CD4-positive, alpha-beta T cell (primary cell): ENCODE measurements around the gene BIN1. TPM values are rescaled to one million over a fixed set of nuclear protein-coding genes. Genes with fewer than 3 reads are reported as not detected.

Source experiments
- ATAC-seq: fragments of 200-7000 bp; cut with Tn5 transposase; one replicate; pipeline ENCODE4 v1.10.0; 2022; ENCODE audit warnings: mild to moderate bottlenecking; ENCODE audit not compliant: poor library complexity
- CTCF ChIA-PET: fragments of 350-600 bp; sonication (Branson Sonifier 250); formaldehyde crosslinking; loops from one replicate; lab custom pipeline; 2021; ENCODE audit warnings: antibody characterized with exemption, inconsistent platforms; lab: Charles Lee
- POLR2A ChIA-PET: fragments of 350-600 bp; sonication (Branson Sonifier 250); formaldehyde crosslinking; loops from one replicate; lab custom pipeline; 2021; ENCODE audit warnings: antibody characterized with exemption, inconsistent platforms; lab: Charles Lee
- DNase-seq, 14 experiments: peaks; one replicate each; pipeline ENCODE4 v3.0.0-alpha.2; 2013 to 2020; ENCODE audit warnings: mixed read lengths in 2 of 14
- H3K27ac ChIP-seq, 2 donors: one replicate each; pipeline versions ENCODE4 v1.5.1 to v1.7.0; 2013; ENCODE audit warnings: low read length in 2 of 2, low read depth in 1 of 2, mild to moderate bottlenecking in 1 of 2
- H3K27me3 ChIP-seq, 2 experiments: 1 replicate in 1 of 2; 2 replicates in 1 of 2; pipeline versions ENCODE4 v1.6.1 to v1.7.0; 2013; ENCODE audit warnings: low read length in 2 of 2, control low read depth in 1 of 2, mild to moderate bottlenecking in 1 of 2, moderate library complexity in 1 of 2; ENCODE audit not compliant: insufficient read depth in 2 of 2, control insufficient read depth in 1 of 2
- H3K36me3 ChIP-seq: one replicate; pipeline ENCODE4 v1.6.1; 2013; ENCODE audit warnings: low read length, control low read depth; ENCODE audit not compliant: insufficient read depth
- H3K4me1 ChIP-seq: one replicate; pipeline ENCODE4 v1.6.1; 2013; ENCODE audit warnings: low read length, control low read depth; ENCODE audit not compliant: insufficient read depth
- H3K4me3 ChIP-seq: one replicate; pipeline ENCODE4 v1.5.1; 2013; ENCODE audit warnings: mild to moderate bottlenecking, low read length, moderate library complexity
- H3K9me3 ChIP-seq, 2 experiments: 1 replicate in 1 of 2; 2 replicates in 1 of 2; pipeline versions ENCODE4 v1.6.1 to v1.7.0; 2013; ENCODE audit warnings: low read length in 2 of 2, mild to moderate bottlenecking in 2 of 2, control low read depth in 1 of 2, moderate library complexity in 1 of 2; ENCODE audit not compliant: control insufficient read depth in 1 of 2, insufficient read depth in 1 of 2
- H3K27ac Mint-ChIP-seq: one replicate; pipeline ENCODE4 v1.8.0; 2020; ENCODE audit warnings: mixed read lengths
- H3K27me3 Mint-ChIP-seq: one replicate; pipeline ENCODE4 v1.8.0; 2021; ENCODE audit warnings: mixed read lengths
- H3K36me3 Mint-ChIP-seq: one replicate; pipeline ENCODE4 v1.8.0; 2021; ENCODE audit warnings: low read depth, mixed read lengths
- H3K4me1 Mint-ChIP-seq: one replicate; pipeline ENCODE4 v1.8.0; 2021; ENCODE audit warnings: low read depth, mixed read lengths
- H3K4me3 Mint-ChIP-seq: one replicate; pipeline ENCODE4 v1.8.0; 2020; ENCODE audit warnings: mild to moderate bottlenecking, mixed read lengths
- H3K9me3 Mint-ChIP-seq: one replicate; pipeline ENCODE4 v1.8.0; 2020; ENCODE audit warnings: mixed read lengths
- intact Hi-C, 2 experiments: fragments of 100-400 bp; cut with DNase I in 1 of 2; cut with micrococcal nuclease in 1 of 2; formaldehyde crosslinking; loops; one replicate each; pipeline versions ENCODE4 v1.15.1 to v1.9.0; 2023 to 2025; cut with DNase I, micrococcal nuclease
- total RNA-seq, 174 experiments: library from RNA in 2 of 174; stranded (reverse) in 2 of 174; gene quantifications; one replicate each; pipeline ENCODE4 v1.2.3 and lab custom pipeline; 2021 to 2026
- TF ChIP-seq, protein P1 (sequence below): fragments of 200-600 bp; IDR thresholded peaks from one replicate; pipeline ENCODE4 v1.8.0; 2022; ENCODE audit warnings: antibody characterized with exemption, mild to moderate bottlenecking

Gene BIN1
- total RNA-seq, 2 experiments from 2014 or later = 98.8 to 104 TPM

DNA sequence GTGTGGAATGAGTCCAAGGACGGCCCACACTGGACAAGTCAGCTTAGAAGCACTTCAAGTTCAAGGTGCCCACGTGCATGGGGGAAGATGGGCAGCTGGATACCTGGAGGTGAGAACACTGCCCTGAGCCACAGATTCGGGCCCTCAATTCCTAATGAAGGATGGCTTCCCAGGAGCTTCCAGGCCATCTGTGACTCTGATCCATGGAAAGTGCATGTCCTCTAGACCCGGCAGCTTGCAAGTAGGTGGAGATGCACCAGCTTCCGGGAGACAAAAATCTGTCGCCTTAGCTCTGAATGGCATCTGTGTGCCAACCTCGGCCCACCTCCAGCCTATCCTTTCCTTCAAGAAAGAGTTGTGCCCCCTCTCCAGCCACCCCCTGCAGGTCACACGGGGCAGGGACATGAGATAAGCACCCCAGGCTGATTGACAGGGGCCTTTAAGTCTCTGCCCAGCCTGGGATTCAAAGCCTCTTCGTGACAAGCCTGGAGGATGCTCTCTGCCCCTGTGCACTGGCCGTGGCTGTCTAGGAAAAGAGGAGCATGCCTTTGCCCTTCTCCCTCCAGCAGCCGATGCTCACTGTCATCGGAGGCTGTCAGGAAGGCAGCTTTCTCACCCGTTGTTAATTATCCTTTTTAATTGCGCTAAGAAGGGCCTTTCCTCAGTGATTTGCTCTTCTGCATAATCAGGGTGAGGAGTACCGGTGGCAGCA is 65.5 kb downstream of the BIN1 start:
- Mint-ChIP-seq H3K27me3 (no peaks in the 10 kb centered on the region), H3K27ac (no peak overlapping the region), H3K36me3 (peaks cover under 1% of the 10 kb centered on the region), H3K4me1 (no peaks in the 10 kb centered on the region), H3K9me3 (no peaks in the 10 kb centered on the region), H3K4me3 (no peak overlapping the region)
- Histone ChIP-seq H3K4me1 (no peaks in the 10 kb centered on the region), H3K9me3 (peaks cover 0 to 4% of the 10 kb centered on the region in 2 experiments), H3K36me3 (no peaks in the 10 kb centered on the region), H3K27ac (no peak overlapping the region), H3K27me3 (no peaks in the 10 kb centered on the region), H3K4me3 (no peak overlapping the region)
- no peak for DNase-seq
- TF ChIP-seq, protein P1, sequence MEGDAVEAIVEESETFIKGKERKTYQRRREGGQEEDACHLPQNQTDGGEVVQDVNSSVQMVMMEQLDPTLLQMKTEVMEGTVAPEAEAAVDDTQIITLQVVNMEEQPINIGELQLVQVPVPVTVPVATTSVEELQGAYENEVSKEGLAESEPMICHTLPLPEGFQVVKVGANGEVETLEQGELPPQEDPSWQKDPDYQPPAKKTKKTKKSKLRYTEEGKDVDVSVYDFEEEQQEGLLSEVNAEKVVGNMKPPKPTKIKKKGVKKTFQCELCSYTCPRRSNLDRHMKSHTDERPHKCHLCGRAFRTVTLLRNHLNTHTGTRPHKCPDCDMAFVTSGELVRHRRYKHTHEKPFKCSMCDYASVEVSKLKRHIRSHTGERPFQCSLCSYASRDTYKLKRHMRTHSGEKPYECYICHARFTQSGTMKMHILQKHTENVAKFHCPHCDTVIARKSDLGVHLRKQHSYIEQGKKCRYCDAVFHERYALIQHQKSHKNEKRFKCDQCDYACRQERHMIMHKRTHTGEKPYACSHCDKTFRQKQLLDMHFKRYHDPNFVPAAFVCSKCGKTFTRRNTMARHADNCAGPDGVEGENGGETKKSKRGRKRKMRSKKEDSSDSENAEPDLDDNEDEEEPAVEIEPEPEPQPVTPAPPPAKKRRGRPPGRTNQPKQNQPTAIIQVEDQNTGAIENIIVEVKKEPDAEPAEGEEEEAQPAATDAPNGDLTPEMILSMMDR = no peak
- intact Hi-C loops = no loop called here
- ChIA-PET POLR2A (no interaction called here), CTCF (no interaction called here)
- ATAC-seq = no peak

DNA sequence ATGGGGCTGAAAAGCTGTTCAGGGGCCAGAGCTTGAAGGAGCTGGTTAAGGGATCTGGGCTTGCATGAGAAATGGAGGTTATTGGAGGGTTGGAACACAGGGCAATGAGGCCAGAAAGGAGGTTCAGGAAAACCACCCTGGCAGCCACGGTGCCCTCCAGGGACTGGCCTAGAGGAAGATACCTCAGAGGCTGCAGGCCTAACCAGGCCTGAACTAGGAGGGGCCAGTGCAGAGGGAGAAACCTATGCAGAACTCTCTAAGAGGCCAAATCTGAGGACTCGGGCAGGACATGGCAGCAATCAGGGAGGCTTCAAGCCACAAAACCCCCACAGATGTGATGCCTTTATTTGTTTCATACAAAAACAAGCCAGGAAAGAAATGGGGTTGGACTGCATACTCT is 66.8 kb downstream of the BIN1 start:
- H3K4me3 ChIP-seq = no peak overlapping the region
- H3K4me1 ChIP-seq = no peaks in the 10 kb centered on the region
- H3K27ac Mint-ChIP-seq = no peak overlapping the region
- H3K4me1 Mint-ChIP-seq = no peaks in the 10 kb centered on the region
- no peak overlapping the region for H3K4me3 Mint-ChIP-seq
- no peaks in the 10 kb centered on the region for H3K27me3 ChIP-seq
- H3K36me3 ChIP-seq = no peaks in the 10 kb centered on the region
- no peaks in the 10 kb centered on the region for H3K27me3 Mint-ChIP-seq
- no peaks in the 10 kb centered on the region for H3K9me3 Mint-ChIP-seq
- H3K36me3 Mint-ChIP-seq = no peaks in the 10 kb centered on the region
- no peak overlapping the region for H3K27ac ChIP-seq
- DNase-seq (no peak), ATAC-seq (no peak)
- intact Hi-C loops = no loop called here
- ChIA-PET CTCF (no interaction called here), POLR2A (no interaction called here)
- TF ChIP-seq, protein P1 = no peak
- no peaks in the 10 kb centered on the region for H3K9me3 ChIP-seq

DNA sequence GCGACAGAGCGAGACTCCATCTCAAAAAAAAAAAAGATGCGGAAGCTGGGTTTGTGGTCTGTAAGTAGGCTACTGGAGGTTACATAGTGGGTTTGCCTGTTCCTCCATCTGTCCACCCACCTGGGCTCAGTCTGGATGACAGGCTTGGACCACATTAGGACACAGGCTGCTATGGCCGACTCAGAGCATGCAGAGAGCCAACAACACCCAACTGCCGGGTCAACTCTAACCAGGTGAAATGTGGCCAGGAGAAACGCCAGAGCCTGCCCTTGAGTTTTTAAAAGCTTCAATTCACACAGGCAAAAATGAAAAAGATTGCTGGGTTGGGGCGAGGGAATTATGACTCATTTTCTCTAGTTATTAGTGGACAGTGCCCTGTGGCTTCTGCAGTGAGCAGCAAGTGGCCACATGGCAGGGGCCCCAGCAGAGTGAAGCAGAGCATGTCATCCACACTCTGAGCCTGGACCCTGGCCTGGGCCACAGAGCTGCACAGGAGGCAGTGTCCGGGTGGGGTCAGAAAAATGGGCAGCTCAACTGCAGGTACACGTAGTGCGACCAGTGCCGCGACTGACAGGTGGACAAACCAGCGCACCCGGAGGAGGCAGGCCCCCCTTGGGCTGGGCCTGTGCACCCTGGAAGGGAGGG is 67.4 kb downstream of the BIN1 start:
- H3K4me3 ChIP-seq = no peak overlapping the region
- Mint-ChIP-seq H3K36me3 (no peaks in the 10 kb centered on the region), H3K4me1 (no peaks in the 10 kb centered on the region), H3K27me3 (no peaks in the 10 kb centered on the region), H3K27ac (no peak overlapping the region), H3K4me3 (no peak overlapping the region), H3K9me3 (no peaks in the 10 kb centered on the region)
- no peak overlapping the region for H3K27ac ChIP-seq
- ChIA-PET POLR2A (no interaction called here), CTCF (no interaction called here)
- ATAC-seq = no peak
- intact Hi-C loops = no loop called here
- no peak for DNase-seq
- H3K4me1 ChIP-seq = no peaks in the 10 kb centered on the region
- no peaks in the 10 kb centered on the region for H3K36me3 ChIP-seq
- no peaks in the 10 kb centered on the region for H3K27me3 ChIP-seq
- no peaks in the 10 kb centered on the region for H3K9me3 ChIP-seq
- TF ChIP-seq, protein P1 = no peak
